ENCODE data around the gene CALY.

Gene CALY

GRCh38 chr10:133366751-133367150, 30.1 kb upstream of the CALY start:
- no peak for DNase-seq (ENCODE audit: low read depth in 1 of 2, low spot score in 1 of 2)

- no peak for DNase-seq (ENCODE audit: low read depth in 1 of 2, low spot score in 1 of 2)
Observed at GRCh38 chr10:133366130-133366478, 29.4 kb upstream of the CALY start.

- DNase-seq (ENCODE audit: low read depth in 1 of 2, low spot score in 1 of 2) = no peak
Observed at GRCh38 chr10:133365461-133366129, 28.9 kb upstream of the CALY start.

GRCh38 chr10:133364645-133365431, 28.1 kb upstream of the CALY start:
- DNase-seq (ENCODE audit: low read depth in 1 of 2, low spot score in 1 of 2) = no peak

- DNase-seq (ENCODE audit: low read depth in 1 of 2, low spot score in 1 of 2) = no peak
Observed at GRCh38 chr10:133362846-133363245, 26.1 kb upstream of the CALY start.

GRCh38 chr10:133361773-133362441, 25.2 kb upstream of the CALY start:
- DNase-seq (ENCODE audit: low read depth in 1 of 2, low spot score in 1 of 2) = no peak

GRCh38 chr10:133361227-133361626, 24.5 kb upstream of the CALY start:
- DNase-seq (ENCODE audit: low read depth in 1 of 2, low spot score in 1 of 2) = no peak

- no peak for DNase-seq (ENCODE audit: low read depth in 1 of 2, low spot score in 1 of 2)
Observed at GRCh38 chr10:133359972-133360610, 23.4 kb upstream of the CALY start.

- DNase-seq (ENCODE audit: low read depth in 1 of 2, low spot score in 1 of 2) = no peak
Observed at GRCh38 chr10:133359554-133359971, 22.9 kb upstream of the CALY start.

GRCh38 chr10:133358925-133359310, 22.2 kb upstream of the CALY start:
- DNase-seq (ENCODE audit: low read depth in 1 of 2, low spot score in 1 of 2) = no peak

GRCh38 chr10:133358162-133358924, 21.6 kb upstream of the CALY start:
- DNase-seq (ENCODE audit: low read depth in 1 of 2, low spot score in 1 of 2) = no peak

- DNase-seq (ENCODE audit: low read depth in 1 of 2, low spot score in 1 of 2) = peak; percentile 39 to 61
Observed at GRCh38 chr10:133357285-133358161, 20.8 kb upstream of the CALY start, which contains the start of gene FUOM. Gene FUOM, minus strand, starts transcription at chr10:133358019. Its CDS starts 12 bp downstream, at chr10:133358007.

- no peak for DNase-seq (ENCODE audit: low read depth in 1 of 2, low spot score in 1 of 2)
Observed at GRCh38 chr10:133356549-133357284, 20.0 kb upstream of the CALY start.

GRCh38 chr10:133355991-133356390, 19.3 kb upstream of the CALY start:
- DNase-seq (ENCODE audit: low read depth in 1 of 2, low spot score in 1 of 2) = no peak

GRCh38 chr10:133355266-133355665, 18.6 kb upstream of the CALY start:
- no peak for DNase-seq (ENCODE audit: low read depth in 1 of 2, low spot score in 1 of 2)

- DNase-seq (ENCODE audit: low read depth in 1 of 2, low spot score in 1 of 2) = no peak
Observed at GRCh38 chr10:133354672-133355240, 18.1 kb upstream of the CALY start.

- no peak for DNase-seq (ENCODE audit: low read depth in 1 of 2, low spot score in 1 of 2)
Observed at GRCh38 chr10:133353988-133354605, 17.4 kb upstream of the CALY start.

- no peak for DNase-seq (ENCODE audit: low read depth in 1 of 2, low spot score in 1 of 2)
Observed at GRCh38 chr10:133353202-133353959, 16.7 kb upstream of the CALY start.
